HG03159 (cell line): ENCODE results near the gene ETV4.

ENCODE experiments used
- ATAC-seq: cut with Tn5 transposase; IDR thresholded peaks from one replicate; pipeline ENCODE4 v1.9.1; 2021; ENCODE audit warnings: mild to moderate bottlenecking, moderate library complexity; ENCODE audit not compliant: unreplicated experiment

ETV4 gene

GRCh38 chr17:43573579-43574321 lies 27.6 kb upstream of the ETV4 start:
- ATAC-seq = no peak

GRCh38 chr17:43572368-43572980 lies 26.3 kb upstream of the ETV4 start:
- no peak for ATAC-seq

GRCh38 chr17:43570518-43570928 lies 24.4 kb upstream of the ETV4 start:
- ATAC-seq = no peak

- no peak for ATAC-seq
Observed at GRCh38 chr17:43568506-43569082, 22.5 kb upstream of the ETV4 start.

- no peak for ATAC-seq
Observed at GRCh38 chr17:43563600-43564594, 17.8 kb upstream of the ETV4 start.

- ATAC-seq = no peak
Observed at GRCh38 chr17:43562679-43563599, 16.8 kb upstream of the ETV4 start.

GRCh38 chr17:43560461-43561427 lies 14.6 kb upstream of the ETV4 start:
- no peak for ATAC-seq

GRCh38 chr17:43559161-43559816 lies 13.1 kb upstream of the ETV4 start:
- ATAC-seq = no peak

- ATAC-seq = no peak
Observed at GRCh38 chr17:43558805-43559160, 12.6 kb upstream of the ETV4 start.

- no peak for ATAC-seq
Observed at GRCh38 chr17:43556292-43556691, 10.2 kb upstream of the ETV4 start.

GRCh38 chr17:43554857-43555256 lies 8.7 kb upstream of the ETV4 start:
- ATAC-seq = no peak

- ATAC-seq = no peak
Observed at GRCh38 chr17:43553573-43553972, 7.4 kb upstream of the ETV4 start.

GRCh38 chr17:43552229-43552837 lies 6.2 kb upstream of the ETV4 start:
- ATAC-seq = no peak

- no peak for ATAC-seq
Observed at GRCh38 chr17:43550754-43551153, 4.6 kb upstream of the ETV4 start.

- no peak for ATAC-seq
Observed at GRCh38 chr17:43549496-43549895, 3.4 kb upstream of the ETV4 start.

GRCh38 chr17:43548689-43549379 lies 2.7 kb upstream of the ETV4 start:
- no peak for ATAC-seq

- no peak for ATAC-seq
Observed at GRCh38 chr17:43547659-43548256, 1.6 kb upstream of the ETV4 start.
